Left lung (tissue), 14 donors: ENCODE measurements around the gene HENMT1. TPM values are rescaled to one million over a fixed set of nuclear protein-coding genes. Genes with fewer than 3 reads are reported as not detected.

Experiments used
- ATAC-seq: fragments of 200-7000 bp; cut with Tn5 transposase; one replicate; pipeline ENCODE4 v1.9.1; 2020; ENCODE audit warnings: moderate library complexity
- DNase-seq, 4 donors: peaks; one replicate each; pipeline ENCODE4 v3.0.0-alpha.2; 2013 to 2020
- H3K27ac ChIP-seq, 2 donors: fragments of 200-600 bp; sonication (generic) in 1 of 2; one replicate each; pipeline versions ENCODE4 v1.5.0 to v1.8.0; 2020 to 2021
- H3K27me3 ChIP-seq, 2 donors: fragments of 200-600 bp; sonication (generic) in 1 of 2; one replicate each; pipeline versions ENCODE4 v1.5.0 to v1.8.0; 2020 to 2021
- H3K36me3 ChIP-seq, 2 donors: fragments of 200-600 bp; sonication (generic) in 1 of 2; one replicate each; pipeline versions ENCODE4 v1.5.0 to v1.8.0; 2020 to 2021
- H3K4me1 ChIP-seq, 2 donors: fragments of 200-600 bp; one replicate each; pipeline ENCODE4 v1.8.0; 2021
- H3K4me3 ChIP-seq, 2 donors: fragments of 200-600 bp; sonication (generic) in 1 of 2; one replicate each; pipeline versions ENCODE4 v1.5.0 to v1.8.0; 2020 to 2021; ENCODE audit warnings: mild to moderate bottlenecking in 1 of 2
- H3K9me3 ChIP-seq, 2 donors: fragments of 200-600 bp; sonication (generic) in 1 of 2; one replicate each; pipeline versions ENCODE4 v1.5.0 to v1.8.0; 2020 to 2021
- intact Hi-C, 2 donors: fragments of 100-400 bp; cut with DNase I; formaldehyde crosslinking; loops; one replicate each; pipeline versions ENCODE4 v1.11.2 to v1.14.2; 2022
- long read RNA-seq, 12 donors: library from polyadenylated mRNA in 2 of 12; unstranded in 2 of 12; transcript quantifications; one replicate each; pipeline ENCODE4 v2.0.0 and lab custom pipeline, GENCODE V29; 2019 to 2026
- polyA plus RNA-seq, 6 donors: library from polyadenylated mRNA; unstranded; fragments of 120-200 nt; gene quantifications; one replicate each; pipeline ENCODE4 v1.2.1, GENCODE V29; 2013; ENCODE audit not compliant: insufficient read length in 6 of 6
- total RNA-seq, 2 donors: library from RNA; stranded (reverse); fragmentation: NEBNext Ultra II Directional; extraction: Animal tissue kit (Norgen Biotek cat#: 25700); gene quantifications; one replicate each; pipeline ENCODE4 v1.2.1, GENCODE V29; 2021
- TF ChIP-seq, protein P1 (sequence below), 2 donors: fragments of 200-600 bp; sonication (generic) in 1 of 2; IDR thresholded peaks; one replicate each; pipeline versions ENCODE4 v1.5.0 to v1.8.0; 2021; ENCODE audit warnings: antibody characterized with exemption in 2 of 2
- donor health status: DM: no; HTN: yes; CAD: no.
- donor health status: DM: no; HTN: no; CAD: no.

HENMT1 gene
- 1 to 10 TPM; 7.0 to 7.6 TPM for total RNA-seq
- 10 to 100 TPM; 10.3 to 13.5 (median 11.4) TPM for polyA plus RNA-seq
- long read RNA-seq, donor 1, partial matches to known transcripts = 0 of 4 reads
- long read RNA-seq, donor 1, other reads (novel, unspliced or antisense) = 0 of 4 reads
- long read RNA-seq, donor 2, transcript HENMT1-202 (8 exons, 1,874 nt) = major isoform, 6 of 6 reads
- long read RNA-seq, donor 2, partial matches to known transcripts = 0 of 6 reads
- long read RNA-seq, donor 2, other reads (novel, unspliced or antisense) = 0 of 6 reads
- long read RNA-seq, donor 3, partial matches to known transcripts = 0 of 1 reads
- long read RNA-seq, donor 3, other reads (novel, unspliced or antisense) = 0 of 1 reads
- long read RNA-seq, donor 4, transcript HENMT1-203 (8 exons, 1,696 nt) = major isoform, 5 of 8 reads
- long read RNA-seq, donor 4, partial matches to known transcripts = 0 of 8 reads
- long read RNA-seq, donor 4, other reads (novel, unspliced or antisense) = 0 of 8 reads
- long read RNA-seq, donor 5, partial matches to known transcripts = 0 of 4 reads
- long read RNA-seq, donor 5, other reads (novel, unspliced or antisense) = 0 of 4 reads
- long read RNA-seq, donor 6, partial matches to known transcripts = 0 of 3 reads
- long read RNA-seq, donor 6, other reads (novel, unspliced or antisense) = 0 of 3 reads
- long read RNA-seq, donor 7, transcript HENMT1-202 (8 exons, 1,874 nt) = major isoform, 5 of 7 reads
- long read RNA-seq, donor 7, partial matches to known transcripts = 0 of 7 reads
- long read RNA-seq, donor 7, other reads (novel, unspliced or antisense) = 0 of 7 reads
- long read RNA-seq, donor 8, partial matches to known transcripts = 0 of 2 reads
- long read RNA-seq, donor 8, other reads (novel, unspliced or antisense) = 0 of 2 reads
- long read RNA-seq, donor 9 = 0 reads
- long read RNA-seq, donor 10, partial matches to known transcripts = 0 of 4 reads
- long read RNA-seq, donor 10, other reads (novel, unspliced or antisense) = 2 of 4 reads
- long read RNA-seq, donor 11, transcript HENMT1-203 (8 exons, 1,696 nt) = major isoform, 6 of 8 reads
- long read RNA-seq, donor 11, partial matches to known transcripts = 0 of 8 reads
- long read RNA-seq, donor 11, other reads (novel, unspliced or antisense) = 0 of 8 reads
- long read RNA-seq, donor 12, partial matches to known transcripts = 0 of 4 reads
- long read RNA-seq, donor 12, other reads (novel, unspliced or antisense) = 0 of 4 reads

GRCh38 chr1:108661030-108661609, at the start of gene HENMT1:
Gene HENMT1 (minus strand): TSS chr1:108661093. CDS start chr1:108659884, 1,209 bp downstream.
- TF ChIP-seq, protein P1, sequence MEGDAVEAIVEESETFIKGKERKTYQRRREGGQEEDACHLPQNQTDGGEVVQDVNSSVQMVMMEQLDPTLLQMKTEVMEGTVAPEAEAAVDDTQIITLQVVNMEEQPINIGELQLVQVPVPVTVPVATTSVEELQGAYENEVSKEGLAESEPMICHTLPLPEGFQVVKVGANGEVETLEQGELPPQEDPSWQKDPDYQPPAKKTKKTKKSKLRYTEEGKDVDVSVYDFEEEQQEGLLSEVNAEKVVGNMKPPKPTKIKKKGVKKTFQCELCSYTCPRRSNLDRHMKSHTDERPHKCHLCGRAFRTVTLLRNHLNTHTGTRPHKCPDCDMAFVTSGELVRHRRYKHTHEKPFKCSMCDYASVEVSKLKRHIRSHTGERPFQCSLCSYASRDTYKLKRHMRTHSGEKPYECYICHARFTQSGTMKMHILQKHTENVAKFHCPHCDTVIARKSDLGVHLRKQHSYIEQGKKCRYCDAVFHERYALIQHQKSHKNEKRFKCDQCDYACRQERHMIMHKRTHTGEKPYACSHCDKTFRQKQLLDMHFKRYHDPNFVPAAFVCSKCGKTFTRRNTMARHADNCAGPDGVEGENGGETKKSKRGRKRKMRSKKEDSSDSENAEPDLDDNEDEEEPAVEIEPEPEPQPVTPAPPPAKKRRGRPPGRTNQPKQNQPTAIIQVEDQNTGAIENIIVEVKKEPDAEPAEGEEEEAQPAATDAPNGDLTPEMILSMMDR (IDR thresholded peaks at IDR 0.05) = no peak

GRCh38 chr1:108708691-108709660, 48.1 kb upstream of the HENMT1 start:
- intact Hi-C loops = no loop called here
- Histone ChIP-seq H3K9me3 (no peaks in the 10 kb centered on the region), H3K36me3 (no peaks in the 10 kb centered on the region), H3K4me3 (no peak overlapping the region), H3K4me1 (no peaks in the 10 kb centered on the region), H3K27me3 (peaks cover 0 to 4% of the 10 kb centered on the region in 2 donors), H3K27ac (no peak overlapping the region)
- no peak for DNase-seq
- TF ChIP-seq, protein P1 (IDR thresholded peaks at IDR 0.05) = peak in 1 of 2 donors; percentile 16
- no peak for ATAC-seq

More at GRCh38 chr1:108661030-108661609, at the start of gene HENMT1:
- no peaks in the 10 kb centered on the region for H3K36me3 ChIP-seq
- H3K27me3 ChIP-seq = no peaks in the 10 kb centered on the region
- H3K4me3 ChIP-seq = peak within 1 kb of the TSS; percentile 60 to 61
- H3K4me1 ChIP-seq = peaks cover 0 to 20% of the 10 kb centered on the region in 2 donors
- no peaks in the 10 kb centered on the region for H3K9me3 ChIP-seq
- DNase-seq (peak; percentile 71 to 92 (median 80)), ATAC-seq (peak; percentile 93)
- intact Hi-C loops = no loop called here
- H3K27ac ChIP-seq = peak within 1 kb of the TSS; percentile 95 to 98

GRCh38 chr1:108706643-108707042, 45.8 kb upstream of the HENMT1 start:
- intact Hi-C loops = no loop called here
- TF ChIP-seq, protein P1 (IDR thresholded peaks at IDR 0.05) = no peak
- Histone ChIP-seq H3K36me3 (peaks cover 0 to 7% of the 10 kb centered on the region in 2 donors), H3K4me3 (no peak overlapping the region), H3K4me1 (no peaks in the 10 kb centered on the region), H3K9me3 (no peaks in the 10 kb centered on the region), H3K27ac (no peak overlapping the region), H3K27me3 (no peaks in the 10 kb centered on the region)
- no peak for DNase-seq
- no peak for ATAC-seq

DNA sequence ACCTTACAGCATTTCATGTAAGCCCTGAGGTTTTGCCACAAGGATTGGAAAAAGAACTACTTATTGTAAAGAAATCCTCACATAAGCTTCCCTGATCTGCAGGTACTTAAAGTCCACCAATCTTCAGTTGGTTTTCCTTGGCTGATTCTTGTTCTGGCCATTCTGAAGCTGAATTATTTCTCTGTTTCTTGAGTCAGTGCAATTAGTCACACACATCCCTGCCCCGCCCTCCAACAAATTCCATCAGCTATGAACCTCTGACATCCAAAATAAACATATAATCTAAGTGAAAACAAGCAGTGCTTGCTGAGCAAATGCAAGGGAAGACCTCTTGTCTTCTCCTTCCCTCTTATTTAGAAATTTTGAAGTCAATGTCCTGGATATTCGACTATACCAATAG, 43.6 kb upstream of the HENMT1 start:
- Histone ChIP-seq H3K9me3 (no peaks in the 10 kb centered on the region), H3K36me3 (peaks cover 0 to 29% of the 10 kb centered on the region in 2 donors), H3K27me3 (no peaks in the 10 kb centered on the region), H3K4me1 (peaks cover 0 to 5% of the 10 kb centered on the region in 2 donors), H3K4me3 (no peak overlapping the region), H3K27ac (no peak overlapping the region)
- TF ChIP-seq, protein P1 (IDR thresholded peaks at IDR 0.05) = no peak
- ATAC-seq (no peak), DNase-seq (no peak)
- intact Hi-C loops = no loop called here
